Right atrium auricular region (tissue), 2 donors: ENCODE results near the gene DGKE. TPM values are rescaled to one million over a fixed set of nuclear protein-coding genes. Genes with fewer than 3 reads are reported as not detected.

Source experiments
- DNase-seq: peaks from one replicate; pipeline ENCODE4 v3.0.0-alpha.2; 2019; ENCODE audit warnings: low spot score
- H3K27ac ChIP-seq, 2 donors: fragments of 200-600 bp; sonication (generic); 1 replicate in 1 of 2; 2 replicates in 1 of 2; pipeline ENCODE4 v1.5.1; 2016 to 2019
- H3K27me3 ChIP-seq, 2 donors: fragments of 200-600 bp; sonication (generic); one replicate each; pipeline versions ENCODE4 v1.5.1 to v1.6.0; 2017 to 2019
- H3K36me3 ChIP-seq: fragments of 200-600 bp; sonication (generic); one replicate; pipeline ENCODE4 v1.5.1; 2016
- H3K4me1 ChIP-seq, 2 donors: fragments of 200-600 bp; sonication (generic); one replicate each; pipeline versions ENCODE4 v1.5.1 to v1.6.0; 2017 to 2019
- H3K4me3 ChIP-seq, 2 donors: fragments of 200-600 bp; sonication (generic); 1 replicate in 1 of 2; 2 replicates in 1 of 2; pipeline ENCODE4 v1.5.1; 2017 to 2019; ENCODE audit warnings: mild to moderate bottlenecking in 1 of 2, moderate library complexity in 1 of 2
- H3K9me3 ChIP-seq, 2 donors: fragments of 200-600 bp; sonication (generic); one replicate each; pipeline ENCODE4 v1.5.1; 2019
- total RNA-seq, 2 donors: library from RNA; depleted of rRNA; stranded (reverse); fragments of >200 nt; gene quantifications; one replicate each; pipeline ENCODE4 v1.1.0, GENCODE V29; 2016
- TF ChIP-seq, protein P1 (sequence below), 2 donors: fragments of 200-600 bp; sonication (generic); IDR thresholded peaks; one replicate each; pipeline ENCODE4 v1.5.1; 2019; ENCODE audit warnings: antibody characterized with exemption in 2 of 2

The DGKE gene
- total RNA-seq: 1 to 10 TPM; 3.4 to 3.7 TPM

DNA sequence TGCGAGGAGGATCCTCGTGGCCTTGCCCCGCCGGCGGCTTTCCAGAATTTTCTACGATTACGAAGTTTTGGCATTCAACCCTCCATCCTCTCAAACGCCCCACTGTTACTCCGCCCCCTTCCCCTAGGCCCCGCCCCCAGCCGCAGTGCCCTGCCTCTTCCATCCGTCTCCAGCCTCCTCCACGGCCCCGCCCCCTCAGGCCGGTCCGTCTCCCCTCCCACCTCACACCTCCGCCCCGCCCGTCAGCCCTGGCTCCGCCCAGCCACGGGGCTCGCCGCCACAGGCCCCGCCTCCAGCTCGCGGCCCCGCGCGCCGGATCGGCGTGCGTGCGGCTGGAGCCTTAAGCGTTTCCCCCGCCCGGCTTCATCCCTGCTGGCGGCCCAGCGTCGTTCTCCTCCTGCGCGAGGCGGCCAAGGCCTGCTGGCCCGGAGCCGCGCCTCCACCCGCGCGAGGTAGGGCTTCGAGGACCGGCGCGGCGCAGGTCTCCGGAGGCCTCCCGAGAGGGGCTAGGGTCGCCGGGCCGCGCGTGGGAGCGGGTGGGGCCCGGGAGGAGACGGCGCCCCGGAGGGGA, at the start of gene DGKE, which contains the start of gene C17orf67:
Gene DGKE, plus strand, starts transcription at position 343 of the 571 bp plus-strand sequence. CDS start 645 bp downstream, outside the sequence.
Gene C17orf67, minus strand, starts transcription at position 112 of the 571 bp plus-strand sequence. CDS start 18,110 bp downstream, outside the sequence.
- Histone ChIP-seq H3K27me3 (no peaks in the 10 kb centered on the region), H3K36me3 (no peaks in the 10 kb centered on the region), H3K4me3 (peak within 1 kb of the TSS; percentile 76 to 92), H3K4me1 (peaks cover 0 to 34% of the 10 kb centered on the region in 2 donors), H3K9me3 (no peaks in the 10 kb centered on the region), H3K27ac (peak within 1 kb of the TSS; percentile 93 to 95)
- DNase-seq: peak; percentile 96
- TF ChIP-seq, protein P1, sequence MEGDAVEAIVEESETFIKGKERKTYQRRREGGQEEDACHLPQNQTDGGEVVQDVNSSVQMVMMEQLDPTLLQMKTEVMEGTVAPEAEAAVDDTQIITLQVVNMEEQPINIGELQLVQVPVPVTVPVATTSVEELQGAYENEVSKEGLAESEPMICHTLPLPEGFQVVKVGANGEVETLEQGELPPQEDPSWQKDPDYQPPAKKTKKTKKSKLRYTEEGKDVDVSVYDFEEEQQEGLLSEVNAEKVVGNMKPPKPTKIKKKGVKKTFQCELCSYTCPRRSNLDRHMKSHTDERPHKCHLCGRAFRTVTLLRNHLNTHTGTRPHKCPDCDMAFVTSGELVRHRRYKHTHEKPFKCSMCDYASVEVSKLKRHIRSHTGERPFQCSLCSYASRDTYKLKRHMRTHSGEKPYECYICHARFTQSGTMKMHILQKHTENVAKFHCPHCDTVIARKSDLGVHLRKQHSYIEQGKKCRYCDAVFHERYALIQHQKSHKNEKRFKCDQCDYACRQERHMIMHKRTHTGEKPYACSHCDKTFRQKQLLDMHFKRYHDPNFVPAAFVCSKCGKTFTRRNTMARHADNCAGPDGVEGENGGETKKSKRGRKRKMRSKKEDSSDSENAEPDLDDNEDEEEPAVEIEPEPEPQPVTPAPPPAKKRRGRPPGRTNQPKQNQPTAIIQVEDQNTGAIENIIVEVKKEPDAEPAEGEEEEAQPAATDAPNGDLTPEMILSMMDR (IDR thresholded peaks at IDR 0.05): no peak

DNA sequence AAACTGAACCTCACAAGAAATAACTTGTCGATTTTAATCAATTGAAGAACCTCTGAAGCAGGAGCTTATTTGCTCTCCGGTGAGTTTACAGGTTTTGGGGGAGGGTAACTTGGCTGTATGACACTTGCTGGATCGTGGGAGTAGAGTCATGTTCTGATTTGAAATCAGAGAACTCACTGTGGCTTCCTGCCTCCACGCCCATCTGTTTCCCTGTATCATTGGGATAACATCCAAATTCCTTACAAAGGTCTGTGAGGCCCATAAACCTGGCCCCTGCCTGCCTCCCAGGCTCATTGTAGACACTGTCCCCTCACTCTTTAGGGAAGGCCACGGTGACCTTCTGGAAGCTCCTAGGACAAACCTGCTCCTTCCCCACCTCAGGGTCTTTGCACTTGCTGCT, 48.5 kb upstream of the DGKE start:
- TF ChIP-seq, protein P1 (IDR thresholded peaks at IDR 0.05): no peak

DNA sequence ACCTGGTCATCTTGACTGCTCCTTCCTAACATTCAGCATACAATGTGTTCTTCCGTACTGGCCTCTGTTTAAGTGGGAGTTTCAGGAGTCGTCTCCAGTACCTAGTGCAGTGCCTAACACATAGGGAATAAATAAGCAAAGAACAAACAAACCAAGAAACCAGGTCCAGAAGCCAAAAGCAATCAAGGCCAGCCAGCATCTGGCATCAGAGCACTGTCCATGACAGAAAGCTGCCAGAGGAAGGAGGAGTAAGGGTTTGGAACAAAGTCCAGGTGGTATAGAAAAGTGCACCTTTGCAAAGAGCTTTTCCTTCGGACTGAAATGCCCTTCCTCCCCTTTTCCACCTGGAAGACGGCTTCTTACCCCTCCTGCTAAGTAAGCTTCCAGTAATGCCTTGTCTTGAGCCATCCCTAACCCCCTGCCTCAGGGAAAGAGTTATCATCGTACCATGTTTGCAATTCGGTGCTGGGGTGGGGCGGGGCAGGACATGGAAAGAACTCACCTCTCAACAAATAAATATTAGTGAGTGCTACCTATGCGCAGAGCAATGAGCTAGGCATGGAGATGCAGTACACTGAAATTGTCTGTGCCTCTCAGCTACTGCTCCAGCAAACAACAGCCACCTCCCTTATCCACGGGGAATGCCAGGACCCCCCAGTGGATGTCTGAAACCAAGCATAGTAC, 47.8 kb upstream of the DGKE start:
- Histone ChIP-seq H3K9me3 (no peaks in the 10 kb centered on the region), H3K27me3 (no peaks in the 10 kb centered on the region), H3K27ac (no peak overlapping the region), H3K36me3 (no peaks in the 10 kb centered on the region), H3K4me1 (no peaks in the 10 kb centered on the region), H3K4me3 (no peak overlapping the region)
- DNase-seq: no peak
- TF ChIP-seq, protein P1 (IDR thresholded peaks at IDR 0.05): no peak

More for the DNA sequence above, 48.5 kb upstream of the DGKE start:
- no peak overlapping the region for H3K27ac ChIP-seq
- H3K4me3 ChIP-seq: no peak overlapping the region
- no peaks in the 10 kb centered on the region for H3K9me3 ChIP-seq
- H3K27me3 ChIP-seq: no peaks in the 10 kb centered on the region
- no peaks in the 10 kb centered on the region for H3K36me3 ChIP-seq
- DNase-seq: no peak
- peaks cover 0 to 3% of the 10 kb centered on the region in 2 donors for H3K4me1 ChIP-seq

DNA sequence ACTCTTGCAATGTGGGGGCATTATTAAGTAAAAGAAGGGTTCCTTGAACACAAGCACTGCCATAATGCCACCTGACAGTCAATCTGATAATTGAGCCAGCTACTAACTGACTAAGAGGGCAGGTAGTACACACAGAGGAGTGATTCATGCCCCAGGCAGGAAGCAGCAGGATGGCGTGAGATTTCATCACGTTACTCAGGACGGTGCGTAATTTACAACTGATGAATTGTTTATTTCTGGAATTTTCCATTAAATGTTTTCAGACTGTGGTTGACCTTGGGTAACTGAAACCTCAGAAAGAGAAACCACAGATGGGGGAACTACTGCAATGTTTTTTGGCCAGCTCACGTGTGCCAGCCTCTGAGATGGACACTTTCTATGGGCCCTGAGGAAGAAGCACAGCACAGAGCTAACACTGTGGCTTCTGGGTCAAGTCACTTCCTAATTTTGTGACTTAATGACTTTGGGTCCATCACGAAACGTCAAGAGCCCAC, 46.9 kb upstream of the DGKE start:
- H3K9me3 ChIP-seq: no peaks in the 10 kb centered on the region
- DNase-seq: no peak
- H3K27me3 ChIP-seq: no peaks in the 10 kb centered on the region
- H3K27ac ChIP-seq: no peak overlapping the region
- no peak overlapping the region for H3K4me3 ChIP-seq
- TF ChIP-seq, protein P1 (IDR thresholded peaks at IDR 0.05): no peak
- no peaks in the 10 kb centered on the region for H3K4me1 ChIP-seq
- no peaks in the 10 kb centered on the region for H3K36me3 ChIP-seq

DNA sequence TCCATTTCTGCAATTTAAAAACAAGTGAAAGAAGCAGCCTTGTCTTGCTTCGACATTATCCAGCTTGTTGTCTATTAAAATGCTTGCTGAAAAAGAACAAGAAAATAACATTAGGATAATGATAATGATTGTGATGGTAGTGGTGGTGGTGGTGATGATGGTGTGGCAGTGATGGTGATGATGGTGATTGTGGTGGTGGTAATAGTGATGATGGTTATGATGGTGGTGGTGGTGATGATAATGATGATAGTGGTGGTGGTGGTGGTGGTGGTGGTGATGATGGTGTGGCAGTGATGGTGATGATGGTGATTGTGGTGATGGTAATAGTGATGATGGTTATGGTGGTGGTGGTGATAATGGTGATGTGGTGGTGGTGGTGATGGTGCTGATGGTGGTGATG, 41.7 kb upstream of the DGKE start:
- Histone ChIP-seq H3K4me1 (no peaks in the 10 kb centered on the region), H3K4me3 (no peak overlapping the region), H3K9me3 (no peaks in the 10 kb centered on the region), H3K27ac (no peak overlapping the region), H3K36me3 (no peaks in the 10 kb centered on the region), H3K27me3 (no peaks in the 10 kb centered on the region)
- no peak for DNase-seq
- TF ChIP-seq, protein P1 (IDR thresholded peaks at IDR 0.05): no peak
